H1 (cell line): ENCODE measurements around the gene ALDH3A1. TPM values are rescaled to one million over a fixed set of nuclear protein-coding genes. Genes with fewer than 3 reads are reported as not detected.

ENCODE experiments used
- CTCF ChIA-PET: fragments of 300-600 bp; sonication (Branson Sonifier 250); formaldehyde crosslinking; loops from one replicate; lab custom pipeline; 2021; ENCODE audit not compliant: partially characterized antibody; lab: Charles Lee
- POLR2A ChIA-PET: fragments of 300-600 bp; sonication (Branson Sonifier 250); formaldehyde crosslinking; loops from one replicate; lab custom pipeline; 2021; ENCODE audit warnings: inconsistent platforms; ENCODE audit not compliant: partially characterized antibody; lab: Charles Lee
- DNase-seq, 2 experiments: peaks; one replicate each; pipeline versions ENCODE4 v3.0.0 to v3.0.0-alpha.2; 2010 to 2022; ENCODE audit warnings: low spot score in 2 of 2, low read depth in 1 of 2, mixed read lengths in 1 of 2
- FAIRE-seq: peaks from 2 replicates; lab custom pipeline; 2011; peaks lifted over from hg19 to GRCh38; lab: Jason Lieb, UNC
- H2AFZ ChIP-seq: 2 replicates; pipeline ENCODE4 v1.8.1; 2012; ENCODE audit warnings: low read length, inconsistent platforms
- H2AK5ac ChIP-seq: 2 replicates; pipeline ENCODE4 v1.6.1; 2013; ENCODE audit warnings: low read depth, low read length
- H2BK120ac ChIP-seq: replicated peaks from 2 replicates; pipeline ENCODE3; 2013; ENCODE audit warnings: low read depth, low read length, inconsistent platforms
- H2BK12ac ChIP-seq: 2 replicates; pipeline ENCODE4 v1.6.1; 2013; ENCODE audit warnings: low read depth, low read length
- H2BK15ac ChIP-seq: 2 replicates; pipeline ENCODE4 v1.6.1; 2013; ENCODE audit warnings: low read length
- H2BK20ac ChIP-seq: 2 replicates; pipeline ENCODE4 v1.6.1; 2013; ENCODE audit warnings: low read length
- H2BK5ac ChIP-seq: 2 replicates; pipeline ENCODE4 v1.6.1; 2013; ENCODE audit warnings: low read depth, low read length
- H3K14ac ChIP-seq: 2 replicates; pipeline ENCODE4 v1.6.1; 2013; ENCODE audit warnings: inconsistent platforms; ENCODE audit not compliant: insufficient read length
- H3K18ac ChIP-seq: 2 replicates; pipeline ENCODE4 v1.6.1; 2013; ENCODE audit warnings: low read length; ENCODE audit errors: extremely low read depth
- H3K23ac ChIP-seq: 2 replicates; pipeline ENCODE4 v1.6.1; 2013; ENCODE audit warnings: inconsistent platforms; ENCODE audit not compliant: insufficient read length
- H3K23me2 ChIP-seq: 2 replicates; pipeline ENCODE4 v1.6.1; 2013; ENCODE audit warnings: low read depth, low read length
- H3K27ac ChIP-seq: 2 replicates; pipeline ENCODE4 v1.6.1; 2011; ENCODE audit warnings: low read depth, low read length, inconsistent platforms
- H3K27me3 ChIP-seq, 4 experiments: replicated peaks in 1 of 4; 1 replicate in 1 of 4; 2 replicates in 3 of 4; pipeline versions ENCODE4 v1.6.1 to v1.8.1; 2011 to 2013; ENCODE audit warnings: low read length in 3 of 4, mild to moderate bottlenecking in 3 of 4, inconsistent platforms in 2 of 4, mixed read lengths in 2 of 4, moderate library complexity in 1 of 4; ENCODE audit not compliant: control insufficient read depth in 3 of 4, insufficient read depth in 3 of 4; ENCODE audit errors: extremely low read depth in 1 of 4
- H3K36me3 ChIP-seq, 4 experiments: 2 replicates each; pipeline versions ENCODE4 v1.6.1 to v1.8.1; 2011 to 2013; ENCODE audit warnings: mild to moderate bottlenecking in 4 of 4, low read length in 3 of 4, moderate library complexity in 2 of 4, control low read depth in 1 of 4, inconsistent platforms in 1 of 4; ENCODE audit not compliant: insufficient read depth in 4 of 4, control insufficient read depth in 2 of 4
- H3K4ac ChIP-seq: replicated peaks from 2 replicates; pipeline ENCODE3; 2013; ENCODE audit warnings: low read length, low read depth, mixed read lengths, inconsistent platforms; ENCODE audit not compliant: insufficient read length
- H3K4me1 ChIP-seq, 4 experiments: replicated peaks in 1 of 4; 1 replicate in 1 of 4; 2 replicates in 3 of 4; pipeline versions ENCODE4 v1.6.1 to v1.8.1; 2011 to 2013; ENCODE audit warnings: low read length in 3 of 4, inconsistent platforms in 2 of 4, mixed read lengths in 1 of 4; ENCODE audit not compliant: insufficient read depth in 4 of 4, control insufficient read depth in 3 of 4
- H3K4me2 ChIP-seq, 2 experiments: 2 replicates each; pipeline versions ENCODE4 v1.6.1 to v1.8.1; 2011 to 2013; ENCODE audit warnings: low read depth in 2 of 2, low read length in 2 of 2, control low read depth in 1 of 2, inconsistent platforms in 1 of 2, mild to moderate bottlenecking in 1 of 2; ENCODE audit not compliant: insufficient read depth in 1 of 2
- H3K4me3 ChIP-seq, 4 experiments: fragments of 200-600, 300-600 bp in 1 of 4; sonication (generic), shearing (Covaris generic), sonication (Bioruptor Twin) in 1 of 4; 2 replicates each; pipeline versions ENCODE4 v1.5.1 to v1.8.1; 2011 to 2016; ENCODE audit warnings: low read length in 4 of 4, low read depth in 3 of 4, control low read depth in 2 of 4, inconsistent platforms in 2 of 4, mild to moderate bottlenecking in 2 of 4, mixed read lengths in 1 of 4, moderate library complexity in 1 of 4; ENCODE audit not compliant: insufficient read depth in 2 of 4; ENCODE audit errors: extremely low read depth in 1 of 4
- H3K56ac ChIP-seq: replicated peaks from 2 replicates; pipeline ENCODE3; 2013; ENCODE audit warnings: low read depth, mild to moderate bottlenecking, mixed read lengths, low read length, inconsistent platforms; ENCODE audit not compliant: insufficient read length
- H3K79me1 ChIP-seq: 2 replicates; pipeline ENCODE4 v1.6.1; 2013; ENCODE audit warnings: low read depth, low read length, control low read depth
- H3K79me2 ChIP-seq, 2 experiments: 2 replicates each; pipeline versions ENCODE4 v1.6.1 to v1.8.1; 2012 to 2013; ENCODE audit warnings: low read length in 2 of 2, mild to moderate bottlenecking in 2 of 2, inconsistent platforms in 1 of 2; ENCODE audit not compliant: insufficient read depth in 2 of 2, control insufficient read depth in 1 of 2
- H3K9ac ChIP-seq, 4 experiments: replicated peaks in 1 of 4; 1 replicate in 1 of 4; 2 replicates in 3 of 4; pipeline versions ENCODE4 v1.6.1 to v1.8.1; 2011 to 2013; ENCODE audit warnings: low read depth in 3 of 4, low read length in 3 of 4, control low read depth in 2 of 4, mild to moderate bottlenecking in 2 of 4, moderate library complexity in 2 of 4, inconsistent platforms in 1 of 4; ENCODE audit errors: extremely low read depth in 1 of 4
- H3K9me3 ChIP-seq, 2 experiments: 2 replicates each; pipeline versions ENCODE4 v1.6.1 to v1.8.1; 2012 to 2013; ENCODE audit warnings: mild to moderate bottlenecking in 2 of 2, moderate library complexity in 2 of 2, control low read depth in 1 of 2, inconsistent platforms in 1 of 2, low read depth in 1 of 2, low read length in 1 of 2, mixed read lengths in 1 of 2; ENCODE audit not compliant: insufficient read depth in 2 of 2
- H4K20me1 ChIP-seq, 2 experiments: replicated peaks in 1 of 2; 2 replicates each; pipeline versions ENCODE3 to v1.8.1; 2011 to 2013; ENCODE audit warnings: inconsistent platforms in 2 of 2, low read length in 2 of 2, mild to moderate bottlenecking in 1 of 2; ENCODE audit not compliant: insufficient read depth in 2 of 2, control insufficient read depth in 1 of 2
- H4K5ac ChIP-seq: 2 replicates; pipeline ENCODE4 v1.6.1; 2013; ENCODE audit warnings: low read length, low read depth, mixed read lengths, inconsistent platforms; ENCODE audit not compliant: insufficient read length
- H4K8ac ChIP-seq: 2 replicates; pipeline ENCODE4 v1.8.0; 2013; ENCODE audit warnings: mild to moderate bottlenecking, moderate library complexity, low read length, inconsistent platforms; ENCODE audit not compliant: insufficient read depth; ENCODE audit errors: extremely low read depth
- H4K91ac ChIP-seq: replicated peaks from 2 replicates; pipeline ENCODE3; 2013; ENCODE audit warnings: low read length, mixed read lengths, inconsistent platforms; ENCODE audit not compliant: insufficient read length
- ATF2 ChIP-seq: IDR thresholded peaks from 2 replicates; pipeline ENCODE4 v1.6.1; 2012; ENCODE audit warnings: low read length, inconsistent platforms
- PHF8 ChIP-seq: fragments of 200-600 bp; sonication (generic); conservative IDR thresholded peaks from 2 replicates; pipeline ENCODE4 v1.7.1; 2012; ENCODE audit warnings: low read depth, mild to moderate bottlenecking, inconsistent platforms, low read length, moderate library complexity
- WGBS, 2 experiments: shearing (Covaris generic) in 1 of 2; methylation state at CpG; one replicate each; pipeline versions ENCODE4 v1.1.6 to v1.1.7; 2013 to 2015; ENCODE audit warnings: low lambda C conversion rate in 2 of 2, mixed read lengths in 2 of 2, inconsistent platforms in 1 of 2, low coverage in 1 of 2, missing lambda C conversion rate in 1 of 2; ENCODE audit not compliant: insufficient replicate concordance in 2 of 2, insufficient coverage in 1 of 2, insufficient read length in 1 of 2; ENCODE audit errors: extremely low coverage in 1 of 2, missing lambda C conversion rate in 1 of 2; 5-methylcytosine and 5-hydroxymethylcytosine counted together
- polyA plus RNA-seq, 7 experiments: library from polyadenylated mRNA; depleted of rRNA in 3 of 7; stranded (reverse) in 5 of 7; unstranded in 2 of 7; fragments of >200 nt in 5 of 7; fragments of 200-250 nt in 2 of 7; gene quantifications; 1 replicate in 5 of 7; 2 replicates in 1 of 7; 4 replicates in 1 of 7; pipeline versions ENCODE4 v1.2.1 to v1.2.3, GENCODE V29; 2011 to 2013; ENCODE audit warnings: missing spikeins in 2 of 7, mixed read lengths in 2 of 7
- total RNA-seq: library from RNA; stranded (reverse); fragmentation: NEBNext Ultra II Directional; extraction: Animal tissue kit (Norgen Biotek cat#: 25700); gene quantifications from 2 replicates; pipeline ENCODE4 v1.2.1, GENCODE V29; 2021

The ALDH3A1 gene
- total and polyA plus RNA-seq, 2 of the 8 experiments (the other 6 are each of a cell fraction or from before 2014, with no cell fraction given), result 0.37 to 1.4 TPM

- ChIA-PET POLR2A (interaction anchor here (0.9 to 1.1 kb wide), 4 partner anchors 18 to 252 kb away, joined by 3 to 5 read pairs (median 4); partner anchors contain the start of gene ALDH3A2), CTCF (interaction anchor here (0.7 to 5.4 kb wide), 27 partner anchors 9 to 381 kb away, joined by 3 to 44 read pairs (median 4); partner anchors contain the start of genes ALDH3A2, B9D1 and MAPK7)
- Histone ChIP-seq H2BK5ac (peak overlapping the region; percentile 83; the same call in 1 of the 2 replicates), H3K4me1 (peaks cover 0 to 9% (median 5%) of the 10 kb centered on the region in 4 experiments; a peak in 5 of 7 replicates), H2BK120ac (no peak overlapping the region), H3K9me3 (no peaks in the 10 kb centered on the region), H2BK15ac (no peak overlapping the region; the same call in 1 of the 2 replicates), H3K4me2 (peak overlapping the region; percentile 74 to 87), H4K91ac (peak overlapping the region; percentile 88), H2BK12ac (peak overlapping the region; percentile 84; the same call in 1 of the 2 replicates), H4K8ac (peak overlapping the region; percentile 90), H2BK20ac (no peak overlapping the region), H3K4ac (peak overlapping the region; percentile 47), H3K18ac (peak overlapping the region; percentile 94), H3K56ac (no peak overlapping the region), H3K27me3 (peaks cover 0 to 6% (median 1%) of the 10 kb centered on the region in 4 experiments; a peak in 4 of 7 replicates), H3K27ac (no peak overlapping the region), H2AK5ac (no peak overlapping the region), H3K79me2 (no peaks in the 10 kb centered on the region), H3K4me3 (peak overlapping the region; percentile 23 to 59 (median 36); a peak in 6 of 8 replicates), H2AFZ (peak overlapping the region; percentile 94; the same call in 1 of the 2 replicates), H4K5ac (peak overlapping the region; percentile 86), H3K14ac (peak overlapping the region; percentile 98), H3K23me2 (peaks cover 4% of the 10 kb centered on the region; the same call in 1 of the 2 replicates), H3K9ac (peak overlapping the region in 1 of 4 experiments; percentile 19; a peak in 2 of 7 replicates), H3K36me3 (no peaks in the 10 kb centered on the region), H3K23ac (peak overlapping the region; percentile 17), H4K20me1 (no peaks in the 10 kb centered on the region), H3K79me1 (no peaks in the 10 kb centered on the region)
- FAIRE-seq (no peak), DNase-seq (peak in 1 of 2 experiments; percentile 69)
- TF ChIP-seq ATF2 (no peak), PHF8 (peak; percentile 28; the same call in 1 of the 2 replicates)
- WGBS, 2 experiments, result 52% methylated on average over 4 of the region's 26 CpGs; no CpG with 5 or more reads in 1 of the 2 experiments
Measured at GRCh38 chr17:19744492-19744891, 3.6 kb downstream of the ALDH3A1 start.
